Brain microvascular endothelial cell (primary cell): ENCODE results near the gene ZNF581.

Experiments
- DNase-seq: peaks from one replicate; pipeline ENCODE4 v3.0.0-alpha.2; 2020
- H3K27ac ChIP-seq: fragments of 250-450 bp; sonication (Bioruptor Pico); 2 replicates; pipeline ENCODE4 v1.5.1; 2020; ENCODE audit warnings: mild to moderate bottlenecking, moderate library complexity
- H3K27me3 ChIP-seq: fragments of 250-450 bp; sonication (Bioruptor Pico); replicated peaks from 2 replicates; pipeline ENCODE4 v1.5.1; 2020; ENCODE audit warnings: mild to moderate bottlenecking
- H3K36me3 ChIP-seq: fragments of 250-450 bp; sonication (Bioruptor Pico); replicated peaks from 2 replicates; pipeline ENCODE4 v1.5.1; 2020; ENCODE audit warnings: mild to moderate bottlenecking
- H3K4me3 ChIP-seq: 2 replicates; pipeline ENCODE4 v1.5.1; 2011; ENCODE audit warnings: low read depth, mild to moderate bottlenecking, control low read depth, low read length, moderate library complexity
- CTCF ChIP-seq: IDR thresholded peaks from 2 replicates; pipeline ENCODE4 v1.5.1; 2011; ENCODE audit warnings: low read depth, mild to moderate bottlenecking, moderate library complexity, low read length, control low read depth, inconsistent platforms; ENCODE audit errors: missing control alignments
- in situ Hi-C: cut with HindIII; loops from 2 replicates; pipeline ENCODE4 v1.10.0; 2017; ENCODE audit warnings: low sequenced_read_pairs, low pct_ligation_motif_present

Gene ZNF581

GRCh38 chr19:55643003-55643886 is at the start of gene ZNF581:
Gene ZNF581 (plus strand): TSS chr19:55643649. CDS start chr19:55644572, 923 bp downstream.
- TF ChIP-seq CTCF = no peak
- in situ Hi-C loops = no loop called here
- peak within 1 kb of the TSS; percentile 19 for H3K27ac ChIP-seq

GRCh38 chr19:55594996-55595545 is 48.4 kb upstream of the ZNF581 start:
- Histone ChIP-seq H3K36me3 (peaks cover 32% of the 10 kb centered on the region), H3K4me3 (no peak overlapping the region), H3K27ac (no peak overlapping the region), H3K27me3 (no peaks in the 10 kb centered on the region)
- TF ChIP-seq CTCF = no peak
- DNase-seq = no peak
- in situ Hi-C loops = no loop called here

More at GRCh38 chr19:55643003-55643886, at the start of gene ZNF581:
- DNase-seq = peak; percentile 65
- H3K27me3 ChIP-seq = no peaks in the 10 kb centered on the region
- peak within 1 kb of the TSS; percentile 80 for H3K4me3 ChIP-seq
- peaks cover 8% of the 10 kb centered on the region for H3K36me3 ChIP-seq

- in situ Hi-C loops = no loop called here
- Histone ChIP-seq H3K4me3 (no peak overlapping the region), H3K27me3 (no peaks in the 10 kb centered on the region), H3K36me3 (peaks cover 32% of the 10 kb centered on the region), H3K27ac (no peak overlapping the region)
- no peak for TF ChIP-seq CTCF
- no peak for DNase-seq
Observed at GRCh38 chr19:55596304-55596703, 47.1 kb upstream of the ZNF581 start.

GRCh38 chr19:55597501-55597921 is 45.9 kb upstream of the ZNF581 start:
- Histone ChIP-seq H3K4me3 (no peak overlapping the region), H3K36me3 (peaks cover 28% of the 10 kb centered on the region)
- in situ Hi-C loops = no loop called here

GRCh38 chr19:55598034-55598433 is 45.4 kb upstream of the ZNF581 start:
- no peak for DNase-seq
- Histone ChIP-seq H3K27me3 (no peaks in the 10 kb centered on the region), H3K36me3 (peaks cover 25% of the 10 kb centered on the region), H3K4me3 (no peak overlapping the region), H3K27ac (no peak overlapping the region)
- in situ Hi-C loops = no loop called here
- TF ChIP-seq CTCF = no peak

More at GRCh38 chr19:55597501-55597921, 45.9 kb upstream of the ZNF581 start:
- Histone ChIP-seq H3K27me3 (no peaks in the 10 kb centered on the region), H3K27ac (no peak overlapping the region)
- no peak for DNase-seq
- no peak for TF ChIP-seq CTCF
